Astrocyte (in vitro differentiated cells and primary cell): ENCODE results near the gene CRYZ.

Experiments used
- EZH2 ChIP-seq: IDR thresholded peaks from 2 replicates; pipeline ENCODE4 v1.6.1; 2012; ENCODE audit warnings: mild to moderate bottlenecking, low read length, inconsistent platforms; ENCODE audit not compliant: insufficient read depth
- TF ChIP-seq, protein P1 (sequence below): IDR thresholded peaks from 2 replicates; pipeline ENCODE4 v1.5.1; 2011; ENCODE audit warnings: low read depth, mild to moderate bottlenecking, inconsistent platforms, low read length, moderate library complexity; ENCODE audit not compliant: insufficient read depth

DNA sequence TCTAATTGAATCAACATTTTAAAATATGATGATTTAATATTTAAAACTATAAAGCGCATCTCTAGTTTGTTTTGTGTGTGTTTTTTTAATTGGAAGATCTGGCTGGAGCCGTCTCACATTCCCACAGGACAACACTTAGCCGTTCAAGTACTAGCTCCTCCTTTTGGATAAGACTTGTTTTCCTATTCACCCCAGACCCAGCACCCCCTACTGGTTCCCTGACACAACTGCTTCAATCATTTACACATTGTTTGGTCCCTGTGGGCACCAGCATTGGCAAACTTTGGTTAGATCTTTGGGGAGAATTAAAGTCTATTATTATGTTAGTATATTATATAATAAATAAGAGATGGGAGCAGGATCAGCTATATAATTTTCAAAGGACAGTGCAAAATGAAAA, 34.6 kb upstream of the CRYZ start:
- TF ChIP-seq, protein P1, sequence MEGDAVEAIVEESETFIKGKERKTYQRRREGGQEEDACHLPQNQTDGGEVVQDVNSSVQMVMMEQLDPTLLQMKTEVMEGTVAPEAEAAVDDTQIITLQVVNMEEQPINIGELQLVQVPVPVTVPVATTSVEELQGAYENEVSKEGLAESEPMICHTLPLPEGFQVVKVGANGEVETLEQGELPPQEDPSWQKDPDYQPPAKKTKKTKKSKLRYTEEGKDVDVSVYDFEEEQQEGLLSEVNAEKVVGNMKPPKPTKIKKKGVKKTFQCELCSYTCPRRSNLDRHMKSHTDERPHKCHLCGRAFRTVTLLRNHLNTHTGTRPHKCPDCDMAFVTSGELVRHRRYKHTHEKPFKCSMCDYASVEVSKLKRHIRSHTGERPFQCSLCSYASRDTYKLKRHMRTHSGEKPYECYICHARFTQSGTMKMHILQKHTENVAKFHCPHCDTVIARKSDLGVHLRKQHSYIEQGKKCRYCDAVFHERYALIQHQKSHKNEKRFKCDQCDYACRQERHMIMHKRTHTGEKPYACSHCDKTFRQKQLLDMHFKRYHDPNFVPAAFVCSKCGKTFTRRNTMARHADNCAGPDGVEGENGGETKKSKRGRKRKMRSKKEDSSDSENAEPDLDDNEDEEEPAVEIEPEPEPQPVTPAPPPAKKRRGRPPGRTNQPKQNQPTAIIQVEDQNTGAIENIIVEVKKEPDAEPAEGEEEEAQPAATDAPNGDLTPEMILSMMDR = peak; percentile 26
- TF ChIP-seq EZH2 = no peak
